Measurements from ENCODE around the gene DEFB114.

GRCh38 chr6:49937811-49938210, 26.2 kb downstream of the DEFB114 start:
- TF ChIP-seq, protein P1, sequence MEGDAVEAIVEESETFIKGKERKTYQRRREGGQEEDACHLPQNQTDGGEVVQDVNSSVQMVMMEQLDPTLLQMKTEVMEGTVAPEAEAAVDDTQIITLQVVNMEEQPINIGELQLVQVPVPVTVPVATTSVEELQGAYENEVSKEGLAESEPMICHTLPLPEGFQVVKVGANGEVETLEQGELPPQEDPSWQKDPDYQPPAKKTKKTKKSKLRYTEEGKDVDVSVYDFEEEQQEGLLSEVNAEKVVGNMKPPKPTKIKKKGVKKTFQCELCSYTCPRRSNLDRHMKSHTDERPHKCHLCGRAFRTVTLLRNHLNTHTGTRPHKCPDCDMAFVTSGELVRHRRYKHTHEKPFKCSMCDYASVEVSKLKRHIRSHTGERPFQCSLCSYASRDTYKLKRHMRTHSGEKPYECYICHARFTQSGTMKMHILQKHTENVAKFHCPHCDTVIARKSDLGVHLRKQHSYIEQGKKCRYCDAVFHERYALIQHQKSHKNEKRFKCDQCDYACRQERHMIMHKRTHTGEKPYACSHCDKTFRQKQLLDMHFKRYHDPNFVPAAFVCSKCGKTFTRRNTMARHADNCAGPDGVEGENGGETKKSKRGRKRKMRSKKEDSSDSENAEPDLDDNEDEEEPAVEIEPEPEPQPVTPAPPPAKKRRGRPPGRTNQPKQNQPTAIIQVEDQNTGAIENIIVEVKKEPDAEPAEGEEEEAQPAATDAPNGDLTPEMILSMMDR (IDR thresholded peaks at IDR 0.05; ENCODE audit: insufficient read depth, low read depth, low read length): no peak
- TF ChIP-seq EZH2 (IDR thresholded peaks at IDR 0.05; ENCODE audit: insufficient read depth, low read length): no peak
